Progenitor cell of endocrine pancreas (in vitro differentiated cells): ENCODE results near the gene PPP1CB. TPM values are rescaled to one million over a fixed set of nuclear protein-coding genes. Genes with fewer than 3 reads are reported as not detected.

Source experiments
- DNase-seq: peaks from one replicate; pipeline ENCODE4 v3.0.0; 2021; ENCODE audit warnings: low spot score; ENCODE audit not compliant: unreplicated experiment
- H3K27ac Mint-ChIP-seq: 2 replicates; pipeline ENCODE4 v1.8.0; 2021; ENCODE audit warnings: mild to moderate bottlenecking, moderate library complexity, mixed read lengths
- H3K27me3 Mint-ChIP-seq: 2 replicates; pipeline ENCODE4 v1.8.0; 2021; ENCODE audit warnings: mixed read lengths
- H3K36me3 Mint-ChIP-seq: 2 replicates; pipeline ENCODE4 v1.8.0; 2022; ENCODE audit warnings: mixed read lengths; ENCODE audit not compliant: insufficient read depth
- H3K4me1 Mint-ChIP-seq: 2 replicates; pipeline ENCODE4 v1.8.0; 2021; ENCODE audit warnings: low read depth, mixed read lengths
- H3K4me3 Mint-ChIP-seq: 2 replicates; pipeline ENCODE4 v1.8.0; 2021; ENCODE audit warnings: low read depth, mild to moderate bottlenecking, moderate library complexity, mixed read lengths
- H3K9me3 Mint-ChIP-seq: 2 replicates; pipeline ENCODE4 v1.8.0; 2021; ENCODE audit warnings: low read depth, mixed read lengths
- CTCF ChIP-seq: fragments of 200-600 bp; sonication (generic); IDR thresholded peaks from one replicate; pipeline ENCODE4 v1.5.0; 2021; ENCODE audit warnings: antibody characterized with exemption, mild to moderate bottlenecking; ENCODE audit not compliant: unreplicated experiment
- total RNA-seq: library from RNA; stranded (reverse); gene quantifications from 2 replicates; pipeline ENCODE4 v1.2.1, GENCODE V29; 2021

PPP1CB gene
- total RNA-seq, 1 donor from 2014 or later: 193 TPM

GRCh38 chr2:28745225-28745624 is 6.4 kb upstream of the PPP1CB start:
- Mint-ChIP-seq H3K27ac (no peak overlapping the region), H3K36me3 (no peaks in the 10 kb centered on the region), H3K4me1 (peaks cover 12% of the 10 kb centered on the region), H3K9me3 (no peaks in the 10 kb centered on the region), H3K4me3 (no peak overlapping the region), H3K27me3 (no peaks in the 10 kb centered on the region)
- TF ChIP-seq CTCF: no peak
- DNase-seq: no peak

GRCh38 chr2:28745876-28746275 is 5.8 kb upstream of the PPP1CB start:
- H3K36me3 Mint-ChIP-seq: no peaks in the 10 kb centered on the region
- H3K4me3 Mint-ChIP-seq: no peak overlapping the region
- H3K9me3 Mint-ChIP-seq: no peaks in the 10 kb centered on the region
- no peak for DNase-seq
- H3K4me1 Mint-ChIP-seq: peaks cover 19% of the 10 kb centered on the region
- H3K27me3 Mint-ChIP-seq: no peaks in the 10 kb centered on the region
- no peak for TF ChIP-seq CTCF
- no peak overlapping the region for H3K27ac Mint-ChIP-seq

- no peaks in the 10 kb centered on the region for H3K9me3 Mint-ChIP-seq
- no peak overlapping the region for H3K27ac Mint-ChIP-seq
- DNase-seq: no peak
- no peak for TF ChIP-seq CTCF
- no peaks in the 10 kb centered on the region for H3K36me3 Mint-ChIP-seq
- H3K27me3 Mint-ChIP-seq: no peaks in the 10 kb centered on the region
- peaks cover 20% of the 10 kb centered on the region for H3K4me1 Mint-ChIP-seq
- no peak overlapping the region for H3K4me3 Mint-ChIP-seq
Measured at GRCh38 chr2:28746429-28747111, 5.1 kb upstream of the PPP1CB start.

- no peak for TF ChIP-seq CTCF
- H3K27me3 Mint-ChIP-seq: no peaks in the 10 kb centered on the region
- H3K27ac Mint-ChIP-seq: no peak overlapping the region
- H3K4me1 Mint-ChIP-seq: peaks cover 20% of the 10 kb centered on the region
- no peak for DNase-seq
- no peak overlapping the region for H3K4me3 Mint-ChIP-seq
- no peaks in the 10 kb centered on the region for H3K36me3 Mint-ChIP-seq
- no peaks in the 10 kb centered on the region for H3K9me3 Mint-ChIP-seq
Measured at GRCh38 chr2:28747714-28748113, 3.9 kb upstream of the PPP1CB start.

GRCh38 chr2:28748176-28748575 is 3.5 kb upstream of the PPP1CB start:
- Mint-ChIP-seq H3K27me3 (no peaks in the 10 kb centered on the region), H3K36me3 (no peaks in the 10 kb centered on the region), H3K4me1 (peaks cover 20% of the 10 kb centered on the region), H3K27ac (no peak overlapping the region), H3K4me3 (no peak overlapping the region), H3K9me3 (no peaks in the 10 kb centered on the region)
- no peak for DNase-seq
- TF ChIP-seq CTCF: no peak
